ENCODE data around the gene SERPINB10.

DNA sequence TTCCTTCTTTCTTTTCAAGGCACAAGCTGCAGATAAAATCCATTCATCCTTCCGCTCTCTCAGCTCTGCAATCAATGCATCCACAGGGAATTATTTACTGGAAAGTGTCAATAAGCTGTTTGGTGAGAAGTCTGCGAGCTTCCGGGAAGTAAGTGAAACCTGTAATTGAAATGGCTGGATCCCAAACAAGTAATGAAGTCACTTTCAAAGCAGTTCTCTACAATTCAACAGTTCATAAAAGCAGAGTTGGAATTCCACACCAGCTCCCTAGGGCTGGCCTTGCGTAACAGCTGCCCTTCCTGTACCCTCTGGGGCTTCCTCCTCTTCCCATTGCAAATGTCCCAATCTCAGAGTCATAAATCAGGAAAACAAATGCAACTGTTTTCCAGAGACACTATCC lies 10.7 kb upstream of the SERPINB10 start:
- TF ChIP-seq POLR2A (IDR thresholded peaks at IDR 0.05; ENCODE audit: low read depth, low read length) (no peak), TAF1 (IDR thresholded peaks at IDR 0.05; ENCODE audit: low read depth, low read length) (no peak)

Measured in GM12891 (cell line).